ENCODE data around the gene CENPE. TPM values are rescaled to one million over a fixed set of nuclear protein-coding genes. Genes with fewer than 3 reads are reported as not detected.

CENPE gene
- total and polyA plus RNA-seq, 2 of the 8 experiments (the other 6 are each of a cell fraction or from before 2014, with no cell fraction given), result 2.1 to 49.0 TPM

- Histone ChIP-seq H3K18ac (ENCODE audit: extremely low read depth, low read length) (no peak overlapping the region), H3K79me1 (ENCODE audit: low read depth, low read length) (no peaks in the 10 kb centered on the region), H3K27ac (ENCODE audit: low read depth, low read length) (no peak overlapping the region), H2AFZ (ENCODE audit: low read length) (no peak overlapping the region), H2BK12ac (ENCODE audit: low read depth, low read length) (no peak overlapping the region), H4K91ac (replicated peaks; ENCODE audit: insufficient read length, low read length) (no peak overlapping the region), H4K5ac (ENCODE audit: insufficient read length, low read depth, low read length) (no peak overlapping the region), H3K4me2 (ENCODE audit: insufficient read depth in 1 of 2, low read depth in 2 of 2, low read length in 2 of 2) (no peak overlapping the region), H4K20me1 (replicated peaks in 1 of 2; ENCODE audit: control insufficient read depth in 1 of 2, insufficient read depth in 2 of 2, low read length in 2 of 2) (no peaks in the 10 kb centered on the region), H3K9me3 (ENCODE audit: insufficient read depth in 2 of 2, low read depth in 1 of 2, low read length in 1 of 2) (no peaks in the 10 kb centered on the region), H3K56ac (replicated peaks; ENCODE audit: insufficient read length, low read depth, low read length) (no peak overlapping the region), H3K27me3 (replicated peaks in 1 of 4; ENCODE audit: control insufficient read depth in 3 of 4, extremely low read depth in 1 of 4, insufficient read depth in 3 of 4, low read length in 3 of 4) (no peaks in the 10 kb centered on the region), H4K8ac (ENCODE audit: extremely low read depth, insufficient read depth, low read length) (no peak overlapping the region), H3K14ac (ENCODE audit: insufficient read length) (no peak overlapping the region), H3K4me1 (replicated peaks in 1 of 4; ENCODE audit: control insufficient read depth in 3 of 4, insufficient read depth in 4 of 4, low read length in 3 of 4) (no peaks in the 10 kb centered on the region), H3K23me2 (ENCODE audit: low read depth, low read length) (no peaks in the 10 kb centered on the region), H2BK20ac (ENCODE audit: low read length) (no peak overlapping the region), H2BK5ac (ENCODE audit: low read depth, low read length) (no peak overlapping the region), H3K79me2 (ENCODE audit: control insufficient read depth in 1 of 2, insufficient read depth in 2 of 2, low read length in 2 of 2) (no peaks in the 10 kb centered on the region), H2AK5ac (ENCODE audit: low read depth, low read length) (no peak overlapping the region), H2BK120ac (replicated peaks; ENCODE audit: low read depth, low read length) (no peak overlapping the region), H3K23ac (ENCODE audit: insufficient read length) (no peak overlapping the region), H3K36me3 (ENCODE audit: control insufficient read depth in 2 of 4, insufficient read depth in 4 of 4, low read length in 3 of 4) (peaks cover 14 to 64% (median 39%) of the 10 kb centered on the region in 4 experiments), H3K4me3 (ENCODE audit: extremely low read depth in 1 of 4, insufficient read depth in 2 of 4, low read depth in 3 of 4, low read length in 4 of 4) (no peak overlapping the region), H3K9ac (replicated peaks in 1 of 4; ENCODE audit: extremely low read depth in 1 of 4, low read depth in 3 of 4, low read length in 3 of 4) (no peak overlapping the region), H3K4ac (replicated peaks; ENCODE audit: insufficient read length, low read depth, low read length) (no peak overlapping the region), H2BK15ac (ENCODE audit: low read length) (no peak overlapping the region)
- ChIA-PET POLR2A (ENCODE audit: partially characterized antibody) (no interaction called here), CTCF (ENCODE audit: partially characterized antibody) (interaction anchor here (0.6 kb wide), 1 partner anchor 657 kb away, joined by 3 read pairs; no protein-coding TSS in a partner anchor)
- no peak for TF ChIP-seq RAD21 (IDR thresholded peaks at IDR 0.05 in 1 of 2, conservative IDR thresholded peaks at IDR 0.05 in 1 of 2; ENCODE audit: low read depth in 2 of 2, low read length in 2 of 2)
- 86% methylated on average over 4 of the region's 4 CpGs; no CpG with 5 or more reads in 1 of the 2 experiments for WGBS, 2 experiments (ENCODE audit: extremely low coverage in 1 of 2, insufficient coverage in 1 of 2, insufficient read length in 1 of 2, insufficient replicate concordance in 2 of 2, low coverage in 1 of 2, low lambda C conversion rate in 2 of 2, missing lambda C conversion rate in 1 of 2)
- DNase-seq (ENCODE audit: low read depth in 1 of 2, low spot score in 2 of 2) (no peak), FAIRE-seq (no peak)
Observed at GRCh38 chr4:103144926-103145325, 53.2 kb downstream of the CENPE start.

All from H1 (cell line).